Neural cell (in vitro differentiated cells): Measurements from ENCODE around the gene KRT78.

ENCODE experiments used
- EP300 ChIP-seq: fragments of 450-650 bp; conservative IDR thresholded peaks from 2 replicates; pipeline ENCODE4 v1.6.1; 2014; ENCODE audit warnings: antibody characterized with exemption, mild to moderate bottlenecking, moderate library complexity; ENCODE audit not compliant: poor library complexity, severe bottlenecking
- POLR2AphosphoS5 ChIP-seq: IDR thresholded peaks from 2 replicates; pipeline ENCODE4 v1.6.1; 2012
- RAD21 ChIP-seq: fragments of 450-650 bp; conservative IDR thresholded peaks from 2 replicates; pipeline ENCODE4 v1.6.1; 2014; ENCODE audit warnings: antibody characterized with exemption, mild to moderate bottlenecking, moderate library complexity
- SMC3 ChIP-seq: fragments of 450-650 bp; conservative IDR thresholded peaks from 2 replicates; pipeline ENCODE4 v1.6.1; 2014; ENCODE audit warnings: antibody characterized with exemption, mild to moderate bottlenecking, moderate library complexity; ENCODE audit not compliant: poor library complexity
- TAF1 ChIP-seq: IDR thresholded peaks from 2 replicates; pipeline ENCODE4 v1.6.1; 2012; ENCODE audit warnings: low read depth
- TF ChIP-seq, protein P1 (sequence below): fragments of 450-650 bp; IDR thresholded peaks from 2 replicates; pipeline ENCODE4 v1.5.1; 2014; ENCODE audit warnings: antibody characterized with exemption, mild to moderate bottlenecking, moderate library complexity; ENCODE audit not compliant: poor library complexity, severe bottlenecking
- TF ChIP-seq, protein P2 (sequence below): IDR thresholded peaks from 2 replicates; pipeline ENCODE4 v1.6.1; 2012; ENCODE audit warnings: borderline replicate concordance

GRCh38 chr12:52794479-52795331 lies 54.1 kb downstream of the KRT78 start:
- TF ChIP-seq RAD21, result no peak
- TF ChIP-seq, protein P1, sequence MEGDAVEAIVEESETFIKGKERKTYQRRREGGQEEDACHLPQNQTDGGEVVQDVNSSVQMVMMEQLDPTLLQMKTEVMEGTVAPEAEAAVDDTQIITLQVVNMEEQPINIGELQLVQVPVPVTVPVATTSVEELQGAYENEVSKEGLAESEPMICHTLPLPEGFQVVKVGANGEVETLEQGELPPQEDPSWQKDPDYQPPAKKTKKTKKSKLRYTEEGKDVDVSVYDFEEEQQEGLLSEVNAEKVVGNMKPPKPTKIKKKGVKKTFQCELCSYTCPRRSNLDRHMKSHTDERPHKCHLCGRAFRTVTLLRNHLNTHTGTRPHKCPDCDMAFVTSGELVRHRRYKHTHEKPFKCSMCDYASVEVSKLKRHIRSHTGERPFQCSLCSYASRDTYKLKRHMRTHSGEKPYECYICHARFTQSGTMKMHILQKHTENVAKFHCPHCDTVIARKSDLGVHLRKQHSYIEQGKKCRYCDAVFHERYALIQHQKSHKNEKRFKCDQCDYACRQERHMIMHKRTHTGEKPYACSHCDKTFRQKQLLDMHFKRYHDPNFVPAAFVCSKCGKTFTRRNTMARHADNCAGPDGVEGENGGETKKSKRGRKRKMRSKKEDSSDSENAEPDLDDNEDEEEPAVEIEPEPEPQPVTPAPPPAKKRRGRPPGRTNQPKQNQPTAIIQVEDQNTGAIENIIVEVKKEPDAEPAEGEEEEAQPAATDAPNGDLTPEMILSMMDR, result no peak
- no peak for TF ChIP-seq POLR2AphosphoS5
- TF ChIP-seq, protein P2, sequence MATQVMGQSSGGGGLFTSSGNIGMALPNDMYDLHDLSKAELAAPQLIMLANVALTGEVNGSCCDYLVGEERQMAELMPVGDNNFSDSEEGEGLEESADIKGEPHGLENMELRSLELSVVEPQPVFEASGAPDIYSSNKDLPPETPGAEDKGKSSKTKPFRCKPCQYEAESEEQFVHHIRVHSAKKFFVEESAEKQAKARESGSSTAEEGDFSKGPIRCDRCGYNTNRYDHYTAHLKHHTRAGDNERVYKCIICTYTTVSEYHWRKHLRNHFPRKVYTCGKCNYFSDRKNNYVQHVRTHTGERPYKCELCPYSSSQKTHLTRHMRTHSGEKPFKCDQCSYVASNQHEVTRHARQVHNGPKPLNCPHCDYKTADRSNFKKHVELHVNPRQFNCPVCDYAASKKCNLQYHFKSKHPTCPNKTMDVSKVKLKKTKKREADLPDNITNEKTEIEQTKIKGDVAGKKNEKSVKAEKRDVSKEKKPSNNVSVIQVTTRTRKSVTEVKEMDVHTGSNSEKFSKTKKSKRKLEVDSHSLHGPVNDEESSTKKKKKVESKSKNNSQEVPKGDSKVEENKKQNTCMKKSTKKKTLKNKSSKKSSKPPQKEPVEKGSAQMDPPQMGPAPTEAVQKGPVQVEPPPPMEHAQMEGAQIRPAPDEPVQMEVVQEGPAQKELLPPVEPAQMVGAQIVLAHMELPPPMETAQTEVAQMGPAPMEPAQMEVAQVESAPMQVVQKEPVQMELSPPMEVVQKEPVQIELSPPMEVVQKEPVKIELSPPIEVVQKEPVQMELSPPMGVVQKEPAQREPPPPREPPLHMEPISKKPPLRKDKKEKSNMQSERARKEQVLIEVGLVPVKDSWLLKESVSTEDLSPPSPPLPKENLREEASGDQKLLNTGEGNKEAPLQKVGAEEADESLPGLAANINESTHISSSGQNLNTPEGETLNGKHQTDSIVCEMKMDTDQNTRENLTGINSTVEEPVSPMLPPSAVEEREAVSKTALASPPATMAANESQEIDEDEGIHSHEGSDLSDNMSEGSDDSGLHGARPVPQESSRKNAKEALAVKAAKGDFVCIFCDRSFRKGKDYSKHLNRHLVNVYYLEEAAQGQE, result no peak
- TF ChIP-seq TAF1, result no peak
- TF ChIP-seq SMC3, result no peak
- no peak for TF ChIP-seq EP300
